ENCODE results near the gene GRIK2.

Gene GRIK2

GRCh38 chr6:101401171-101401570 lies 7.7 kb downstream of the GRIK2 start:
- DNase-seq, result no peak

GRCh38 chr6:101401792-101402621 lies 8.5 kb downstream of the GRIK2 start:
- no peak for DNase-seq

GRCh38 chr6:101402622-101403031 lies 9.1 kb downstream of the GRIK2 start:
- no peak for DNase-seq

GRCh38 chr6:101403216-101403945 lies 9.9 kb downstream of the GRIK2 start:
- no peak for DNase-seq

DNA sequence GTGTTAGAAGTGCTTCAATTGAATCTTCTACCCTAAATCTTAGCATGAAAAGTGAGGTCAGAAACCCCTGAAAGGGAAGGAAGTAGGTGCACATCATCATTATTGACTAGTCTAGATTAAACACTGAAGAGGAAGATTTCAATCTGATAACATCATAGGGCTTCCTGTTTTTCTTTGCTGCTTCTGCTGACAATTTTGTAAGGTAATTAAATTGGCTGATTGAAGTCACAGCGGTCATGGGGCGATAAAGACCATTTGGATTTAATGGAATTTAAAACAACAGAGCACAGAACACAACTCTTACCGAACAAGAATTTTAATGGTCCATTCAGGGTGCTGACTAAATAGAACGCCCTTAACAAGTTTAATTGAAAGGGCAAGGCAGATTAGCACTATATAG lies 11.3 kb downstream of the GRIK2 start:
- no peak for DNase-seq

DNA sequence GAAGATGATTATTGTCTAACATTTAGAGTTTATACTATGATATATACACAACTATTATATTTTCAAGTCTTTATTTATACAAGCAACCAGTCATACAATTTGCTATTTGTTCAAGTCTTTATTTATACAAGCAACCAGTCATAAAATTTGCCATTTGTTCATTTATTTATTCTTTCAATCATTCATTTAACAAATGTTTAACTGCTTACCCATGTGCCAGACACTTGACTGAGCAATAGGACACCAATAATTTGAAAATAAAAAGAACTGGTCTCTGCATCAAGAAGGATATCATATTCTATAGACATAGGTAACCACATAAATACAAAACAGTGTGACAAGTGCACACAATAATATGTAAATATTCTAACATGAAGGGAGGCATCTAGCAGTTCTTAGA lies 20.3 kb downstream of the GRIK2 start:
- no peak for DNase-seq

- no peak for DNase-seq
These were observed 24.4 kb downstream of the GRIK2 start for GRCh38 chr6:101417900-101418299.

- no peak for DNase-seq
These were observed 28.7 kb downstream of the GRIK2 start for GRCh38 chr6:101422251-101422650.

GRCh38 chr6:101422811-101423210 lies 29.3 kb downstream of the GRIK2 start:
- no peak for DNase-seq

DNA sequence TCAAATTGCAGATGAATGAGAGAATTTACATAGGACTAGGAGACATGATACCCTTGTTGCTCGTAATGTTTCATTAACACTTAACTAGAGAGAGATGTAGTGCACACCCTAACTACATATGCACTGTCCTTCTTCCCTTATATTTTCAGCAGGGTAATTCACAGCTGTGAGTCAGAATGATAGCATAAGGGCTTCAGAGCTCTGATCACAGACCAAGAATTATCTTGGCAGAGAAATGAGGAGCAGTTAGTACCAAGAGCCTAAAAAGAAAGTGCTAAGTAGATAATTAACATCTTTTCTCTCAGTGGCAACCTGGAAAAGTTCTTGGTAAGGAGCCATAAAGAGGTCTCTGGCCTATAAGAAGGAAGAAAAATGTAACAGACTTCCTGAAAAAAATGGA lies 35.8 kb downstream of the GRIK2 start:
- no peak for DNase-seq

- DNase-seq, result no peak
These were observed 36.3 kb downstream of the GRIK2 start for GRCh38 chr6:101429845-101430244.

DNA sequence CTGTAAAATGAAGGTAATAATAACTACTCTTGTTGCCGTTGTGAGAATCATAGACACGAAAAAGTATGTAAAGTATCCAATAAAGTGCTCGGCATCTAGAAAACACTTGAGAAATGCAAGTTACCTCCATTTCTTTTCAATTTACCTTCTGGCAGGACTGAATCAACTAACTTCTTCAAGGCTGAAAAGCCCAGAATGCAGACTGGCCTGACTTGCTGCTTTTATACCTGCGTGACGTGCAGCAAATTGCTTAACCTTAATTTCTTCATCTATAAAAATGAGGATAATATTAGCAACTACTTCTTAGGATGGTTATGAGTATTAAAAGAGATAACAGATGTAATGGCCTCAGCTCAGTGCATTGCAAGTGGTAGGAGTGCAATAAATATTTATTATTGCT lies 39.6 kb downstream of the GRIK2 start:
- DNase-seq, result no peak

GRCh38 chr6:101434601-101435000 lies 41.1 kb downstream of the GRIK2 start:
- no peak for DNase-seq

DNA sequence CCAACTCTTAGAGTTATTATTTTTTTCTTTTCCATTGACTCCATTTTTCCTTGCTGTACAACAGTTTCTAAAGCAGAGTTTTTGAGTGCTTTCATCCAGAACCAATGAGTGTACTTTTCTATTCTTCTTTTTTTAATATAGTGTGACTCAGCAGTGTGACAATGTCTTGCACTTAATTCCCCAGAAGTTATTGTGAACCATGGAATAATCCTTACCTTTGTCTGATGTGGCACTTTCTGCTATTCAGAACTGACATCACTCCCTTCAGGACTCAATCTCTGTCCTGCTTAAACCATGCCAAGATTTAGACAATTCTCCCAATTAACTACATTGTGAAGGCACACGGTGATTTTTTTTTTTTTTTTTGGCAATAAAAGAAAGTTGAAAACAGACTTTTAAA lies 41.5 kb downstream of the GRIK2 start:
- DNase-seq, result no peak

DNA sequence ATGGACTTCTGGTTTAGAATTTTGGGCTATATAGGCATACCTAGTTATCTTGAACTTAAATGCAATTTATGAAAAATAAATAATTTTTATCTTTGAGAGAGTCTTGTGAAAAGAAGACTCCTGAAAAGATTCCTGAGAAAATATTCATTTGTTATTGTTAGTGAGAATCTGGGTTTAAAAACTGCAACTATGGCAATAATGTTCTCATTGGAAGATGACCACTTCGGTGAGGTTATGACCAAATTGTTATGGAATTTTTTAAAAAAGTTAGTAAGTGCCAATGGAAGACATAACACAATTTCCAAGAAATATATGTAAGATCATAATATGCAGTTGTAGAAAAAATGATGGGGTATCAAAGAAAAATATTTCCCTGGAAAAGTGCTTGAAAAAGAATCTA lies 46.3 kb downstream of the GRIK2 start:
- DNase-seq, result no peak

DNA sequence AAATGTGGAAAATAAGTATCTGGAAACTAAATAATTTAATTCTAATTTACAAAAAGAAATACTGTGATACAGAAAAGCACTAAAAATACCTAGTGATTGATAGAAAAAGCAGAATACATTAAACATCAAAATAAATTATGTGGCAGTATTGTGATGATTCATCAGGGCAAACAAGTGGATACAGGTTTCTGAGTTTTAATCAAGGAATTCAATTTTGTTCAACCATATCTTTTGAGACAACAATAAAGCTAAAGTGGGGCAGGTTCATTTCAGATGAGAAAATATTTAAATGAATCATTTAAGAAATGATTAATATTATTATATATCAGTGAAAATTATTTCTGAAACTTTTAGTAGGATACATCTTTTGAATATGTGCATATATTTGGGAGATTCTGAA lies 49.8 kb downstream of the GRIK2 start:
- no peak for DNase-seq

DNA sequence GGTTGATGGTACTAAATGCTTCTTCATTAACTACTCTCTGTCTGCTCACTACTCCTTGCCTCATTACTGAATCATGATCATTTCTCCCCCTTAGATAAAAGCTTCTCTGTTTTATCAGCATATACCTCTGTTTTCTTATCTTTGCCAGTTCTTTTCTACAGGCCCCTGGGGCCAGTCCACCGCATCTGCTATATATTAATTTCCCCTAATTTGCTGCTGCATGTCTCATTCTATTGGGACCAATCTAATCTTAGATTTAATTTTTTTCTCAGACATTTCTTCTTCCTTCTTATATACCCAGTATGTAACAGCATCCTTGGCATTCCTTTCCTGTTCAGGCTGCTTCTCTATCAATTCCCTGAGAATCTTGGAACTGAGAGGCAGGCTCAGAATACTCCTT lies 51.2 kb downstream of the GRIK2 start:
- DNase-seq, result no peak

DNA sequence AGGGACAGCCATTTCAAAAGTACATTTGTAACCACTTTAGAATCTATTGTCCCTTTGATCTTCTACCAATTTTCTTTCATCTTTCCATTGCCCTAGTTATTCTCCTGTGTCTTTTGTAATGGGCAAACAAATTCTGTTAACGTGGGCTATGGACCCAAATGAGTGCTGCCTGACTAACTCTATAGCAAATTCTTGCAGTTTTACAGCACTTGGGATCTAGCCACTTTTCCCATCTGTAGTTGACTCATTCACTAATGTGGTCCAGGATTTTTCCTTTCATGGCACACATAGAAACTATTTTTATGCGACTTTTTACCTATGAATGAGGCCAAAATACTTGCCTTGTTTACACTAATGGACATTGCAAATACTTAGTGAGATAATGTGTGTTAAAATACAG lies 52.0 kb downstream of the GRIK2 start:
- no peak for DNase-seq

DNA sequence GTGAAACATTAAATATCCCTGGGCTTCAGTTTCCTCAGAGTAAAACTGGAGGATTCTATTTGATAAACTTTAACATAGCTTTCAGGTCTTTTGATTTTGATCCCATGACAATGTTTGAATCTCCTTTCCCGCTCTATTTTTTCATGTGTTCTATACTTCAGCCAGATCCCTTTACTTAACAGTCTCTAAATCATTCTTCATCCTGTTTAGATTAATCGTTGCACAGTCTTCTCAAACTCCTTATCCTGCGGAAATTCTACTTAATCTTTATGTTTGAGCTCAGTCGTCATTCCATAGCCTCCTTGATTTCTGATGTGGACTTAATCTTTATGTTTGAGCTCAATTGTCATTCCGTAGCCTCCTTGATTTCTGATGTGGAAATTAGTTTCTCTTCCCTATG lies 57.4 kb downstream of the GRIK2 start:
- no peak for DNase-seq

DNA sequence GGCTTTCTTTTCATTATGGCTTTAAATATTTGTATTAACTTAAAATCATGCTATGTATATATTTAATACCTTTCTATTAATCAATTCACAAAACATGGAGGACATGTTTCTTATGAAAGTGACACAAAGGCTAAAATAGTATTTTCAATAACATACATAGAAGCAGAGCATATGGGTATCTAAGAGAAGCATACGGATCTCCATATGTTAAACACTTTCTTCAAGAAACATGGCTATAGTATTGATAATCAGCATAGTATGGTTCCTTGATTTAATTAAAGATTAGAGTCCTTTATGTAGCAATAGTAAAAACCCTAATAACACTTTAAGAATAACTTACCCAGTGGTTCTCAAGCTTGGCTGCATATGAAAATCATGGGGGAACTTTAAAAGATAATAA lies 58.5 kb downstream of the GRIK2 start:
- DNase-seq, result no peak

GRCh38 chr6:101453221-101453620 lies 59.7 kb downstream of the GRIK2 start:
- DNase-seq, result no peak

GRCh38 chr6:101454106-101454676 lies 60.7 kb downstream of the GRIK2 start:
- DNase-seq, result no peak

DNA sequence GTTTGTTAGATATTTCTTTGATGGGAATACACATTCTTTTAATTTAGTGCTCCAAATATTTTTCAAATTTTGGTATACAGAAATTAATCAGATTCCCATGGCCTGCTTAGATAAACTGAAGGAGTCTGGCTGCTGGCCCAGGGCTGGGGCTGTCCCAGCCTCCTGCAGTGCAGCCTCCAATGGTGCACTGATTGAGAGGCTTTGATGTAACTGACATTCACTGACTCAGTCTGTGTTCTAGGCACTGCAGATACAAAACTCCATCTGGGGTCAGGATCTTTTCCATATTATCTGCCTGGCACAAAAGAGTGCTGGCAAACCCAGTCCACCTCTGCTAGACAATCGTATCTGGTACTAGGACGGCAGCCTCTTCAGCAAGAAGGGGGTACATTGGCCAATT lies 64.8 kb downstream of the GRIK2 start:
- DNase-seq, result no peak

- no peak for DNase-seq
These were observed 65.3 kb downstream of the GRIK2 start for GRCh38 chr6:101458826-101459225.

All from CD4-positive, alpha-beta T cell treated with Interleukin-21 for 1 hour (primary cell).